CD4-positive, alpha-beta memory T cell (primary cell): ENCODE data around the gene SEPTIN2. TPM values are rescaled to one million over a fixed set of nuclear protein-coding genes. Genes with fewer than 3 reads are reported as not detected.

ENCODE experiments used
- CTCF ChIA-PET: fragments of 350-600 bp; sonication (Branson Sonifier 250); formaldehyde crosslinking; loops from one replicate; lab custom pipeline; 2021; ENCODE audit warnings: inconsistent platforms; ENCODE audit not compliant: partially characterized antibody; lab: Charles Lee
- POLR2A ChIA-PET: fragments of 350-600 bp; sonication (Branson Sonifier 250); formaldehyde crosslinking; loops from one replicate; lab custom pipeline; 2021; ENCODE audit not compliant: partially characterized antibody; lab: Charles Lee
- DNase-seq, 5 donors: peaks; one replicate each; pipeline versions ENCODE4 v3.0.0 to v3.0.0-alpha.2; 2020 to 2022; ENCODE audit warnings: mixed read lengths in 1 of 5
- H3K27ac ChIP-seq: one replicate; pipeline ENCODE4 v1.7.0; 2013; ENCODE audit warnings: low read depth, low read length
- H3K27me3 ChIP-seq: 2 replicates; pipeline ENCODE4 v1.7.0; 2013; ENCODE audit warnings: mild to moderate bottlenecking, low read length, moderate library complexity; ENCODE audit not compliant: insufficient read depth
- H3K36me3 ChIP-seq: 2 replicates; pipeline ENCODE4 v1.7.0; 2013; ENCODE audit warnings: mild to moderate bottlenecking, low read length, moderate library complexity; ENCODE audit not compliant: insufficient read depth
- H3K4me1 ChIP-seq: 2 replicates; pipeline ENCODE4 v1.7.0; 2013; ENCODE audit warnings: mild to moderate bottlenecking, low read length, moderate library complexity; ENCODE audit not compliant: insufficient read depth
- H3K4me3 ChIP-seq, 2 donors: one replicate each; pipeline ENCODE4 v1.7.0; 2013; ENCODE audit warnings: low read length in 2 of 2, mild to moderate bottlenecking in 1 of 2
- H3K9me3 ChIP-seq, 2 donors: one replicate each; pipeline ENCODE4 v1.7.0; 2013; ENCODE audit warnings: low read length in 2 of 2, control low read depth in 1 of 2; ENCODE audit not compliant: control insufficient read depth in 1 of 2
- H3K27ac Mint-ChIP-seq, 7 donors: one replicate each; pipeline ENCODE4 v1.8.0; 2020 to 2021; ENCODE audit warnings: mixed read lengths in 7 of 7, mild to moderate bottlenecking in 6 of 7, inconsistent platforms in 3 of 7, moderate library complexity in 3 of 7
- H3K27me3 Mint-ChIP-seq, 2 donors: one replicate each; pipeline ENCODE4 v1.8.0; 2020 to 2021; ENCODE audit warnings: mixed read lengths in 2 of 2
- H3K36me3 Mint-ChIP-seq, 2 donors: one replicate each; pipeline ENCODE4 v1.8.0; 2020 to 2021; ENCODE audit warnings: mixed read lengths in 2 of 2, inconsistent platforms in 1 of 2, mild to moderate bottlenecking in 1 of 2
- H3K4me1 Mint-ChIP-seq, 4 donors: one replicate each; pipeline ENCODE4 v1.8.0; 2020 to 2021; ENCODE audit warnings: mixed read lengths in 4 of 4, mild to moderate bottlenecking in 1 of 4
- H3K4me3 Mint-ChIP-seq, 8 donors: one replicate each; pipeline ENCODE4 v1.8.0; 2020 to 2021; ENCODE audit warnings: mixed read lengths in 8 of 8, mild to moderate bottlenecking in 7 of 8, moderate library complexity in 6 of 8, inconsistent platforms in 3 of 8
- H3K9me3 Mint-ChIP-seq, 8 donors: one replicate each; pipeline ENCODE4 v1.8.0; 2020 to 2021; ENCODE audit warnings: mixed read lengths in 8 of 8, mild to moderate bottlenecking in 5 of 8, inconsistent platforms in 3 of 8, moderate library complexity in 1 of 8
- intact Hi-C: fragments of 100-400 bp; cut with micrococcal nuclease; formaldehyde crosslinking; loops from one replicate; pipeline ENCODE4 v1.15.1; 2023
- polyA plus RNA-seq, 2 donors: library from polyadenylated mRNA; unstranded; fragments of 300-500 nt; fragmentation: Illumina TruSeq; gene quantifications; one replicate each; pipeline ENCODE4 v1.2.3, GENCODE V29; 2021
- total RNA-seq, 2 experiments: library from RNA; stranded (reverse); gene quantifications; one replicate each; pipeline ENCODE4 v1.2.3, GENCODE V29; 2021

SEPTIN2 gene
- total and polyA plus RNA-seq, 4 experiments from 2014 or later = 187 to 362 (median 290) TPM

- Histone ChIP-seq H3K9me3 (no peaks in the 10 kb centered on the region), H3K36me3 (peaks cover 44% of the 10 kb centered on the region), H3K27me3 (no peaks in the 10 kb centered on the region), H3K4me3 (no peak overlapping the region), H3K4me1 (peaks cover 12% of the 10 kb centered on the region), H3K27ac (no peak overlapping the region)
- ChIA-PET POLR2A (no interaction called here), CTCF (no interaction called here)
- Mint-ChIP-seq H3K4me1 (peaks cover 5 to 12% (median 7%) of the 10 kb centered on the region in 4 donors), H3K9me3 (peaks cover 0 to 1% (median 0%) of the 10 kb centered on the region in 8 donors), H3K27me3 (no peaks in the 10 kb centered on the region), H3K27ac (no peak overlapping the region), H3K36me3 (peaks cover 28 to 53% of the 10 kb centered on the region in 2 donors), H3K4me3 (no peak overlapping the region)
- intact Hi-C loops = loop anchor here (10.0 kb wide), 1 partner anchor 353 kb away; the partner anchor contains the start of gene ING5
- DNase-seq = no peak
These were observed 36.5 kb downstream of the SEPTIN2 start for GRCh38 chr2:241352227-241352626.

DNA sequence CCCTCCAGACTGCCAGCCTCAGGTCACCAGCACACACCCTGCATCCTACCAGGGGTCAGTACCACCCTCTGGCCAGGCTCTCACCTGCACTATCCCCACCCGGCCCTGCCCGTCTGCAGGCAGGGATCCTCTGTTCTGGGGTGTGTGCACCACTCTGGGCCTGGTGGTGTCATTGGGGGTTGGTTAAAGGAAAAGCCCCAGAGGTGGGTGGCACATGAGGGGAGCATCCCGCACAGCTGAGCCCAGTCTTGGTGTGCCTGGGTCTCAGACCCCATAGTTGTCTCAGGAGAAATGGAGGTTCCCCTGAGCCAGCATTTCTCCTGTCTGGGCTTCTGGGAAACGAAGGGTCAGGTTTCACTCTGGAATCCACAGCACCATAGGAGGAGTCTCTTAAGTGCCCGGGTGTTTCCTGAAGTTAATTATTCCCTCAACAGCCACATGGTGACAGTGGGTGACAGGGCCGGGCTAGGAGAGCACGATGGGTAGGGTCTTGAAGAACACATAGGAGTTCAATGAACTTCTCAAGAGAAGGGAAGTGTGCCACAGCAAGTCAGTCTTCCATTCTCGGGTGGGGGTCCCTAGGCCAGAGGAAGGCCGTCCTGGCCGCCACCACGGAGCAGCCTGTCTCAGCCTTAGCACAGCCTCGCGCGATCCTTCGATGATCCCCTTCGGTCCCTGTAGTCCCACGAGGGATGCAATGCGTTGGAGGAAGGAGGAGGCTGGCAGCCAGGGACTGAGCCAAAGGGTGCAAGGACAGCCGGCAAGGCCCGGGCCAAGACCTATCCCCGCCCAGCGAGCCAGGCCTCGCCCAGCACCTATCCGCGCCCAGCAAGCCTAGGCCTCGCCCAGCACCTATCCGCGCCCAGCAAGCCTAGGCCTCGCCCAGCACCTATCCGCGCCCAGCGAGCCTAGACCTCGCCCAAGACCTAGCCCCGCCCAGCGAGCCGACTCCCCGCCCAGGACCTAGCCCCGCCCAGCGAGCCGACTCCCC lies 39.2 kb downstream of the SEPTIN2 start:
- intact Hi-C loops = loop anchor here (5.0 to 10.0 kb wide), 4 partner anchors 262 to 527 kb away; partner anchors contain the start of gene ING5
- H3K36me3 Mint-ChIP-seq = peaks cover 16 to 37% of the 10 kb centered on the region in 2 donors
- Histone ChIP-seq H3K4me3 (no peak overlapping the region), H3K4me1 (peaks cover 15% of the 10 kb centered on the region), H3K36me3 (peaks cover 24% of the 10 kb centered on the region), H3K27ac (peak overlapping the region; percentile 12), H3K9me3 (no peaks in the 10 kb centered on the region), H3K27me3 (no peaks in the 10 kb centered on the region)
- no peaks in the 10 kb centered on the region for H3K27me3 Mint-ChIP-seq
- ChIA-PET POLR2A (no interaction called here), CTCF (no interaction called here)
- H3K4me1 Mint-ChIP-seq = peaks cover 6 to 30% (median 15%) of the 10 kb centered on the region in 4 donors
- peak overlapping the region in 3 of 8 donors; percentile 4 to 63 (median 32) for H3K4me3 Mint-ChIP-seq
- H3K27ac Mint-ChIP-seq = peak overlapping the region; percentile 48 to 88 (median 62)
- H3K9me3 Mint-ChIP-seq = peaks cover 0 to 1% (median 0%) of the 10 kb centered on the region in 8 donors
- DNase-seq = peak; percentile 72 to 81 (median 78)

DNA sequence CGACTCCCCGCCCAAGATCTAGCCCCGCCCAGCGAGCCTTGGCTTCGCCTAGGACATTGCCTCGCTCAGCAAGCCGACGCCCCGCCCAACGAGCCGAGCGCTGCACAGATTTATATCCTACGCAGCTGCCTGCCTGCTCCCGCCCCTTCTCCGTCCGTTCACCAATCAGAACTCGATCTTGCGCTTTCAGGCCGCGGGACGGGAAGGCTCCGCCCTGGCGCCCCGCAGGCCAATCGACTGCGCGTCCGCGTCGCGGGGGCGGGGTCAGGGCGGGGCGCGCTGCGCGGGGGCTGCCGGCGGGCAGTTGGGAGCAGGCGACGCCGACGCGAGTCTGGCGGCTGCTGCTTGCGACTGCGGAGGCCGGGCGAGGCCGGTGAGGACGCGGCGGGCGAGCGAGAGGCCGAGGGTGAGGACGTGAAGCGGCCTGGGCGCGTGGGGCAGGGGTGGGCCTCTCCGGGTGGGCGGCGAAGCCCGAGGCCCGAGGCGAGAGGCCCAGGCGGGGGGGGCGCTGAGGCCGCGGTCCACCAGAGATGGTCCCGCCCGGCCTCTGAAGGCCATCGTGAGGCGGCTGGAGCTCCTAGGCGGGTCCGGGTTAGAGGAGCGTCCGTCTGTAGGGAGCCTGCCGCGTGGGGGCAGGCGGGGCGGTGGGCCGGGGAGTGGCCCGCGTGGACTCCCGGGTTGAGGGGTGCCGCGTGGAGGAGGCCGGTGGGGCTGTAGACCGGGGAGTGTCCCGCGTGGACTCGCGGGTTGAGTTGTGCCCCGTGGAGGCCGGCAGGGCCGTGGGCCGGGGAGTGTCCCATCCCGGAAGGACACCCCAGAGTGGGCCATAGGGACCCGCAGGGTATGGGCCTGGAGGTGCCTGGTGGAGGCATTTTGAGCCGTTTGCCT lies 40.5 kb downstream of the SEPTIN2 start, which contains the start of gene FARP2:
Gene FARP2 (plus strand): TSS at position 303 of the 888 bp plus-strand sequence. CDS start 16,823 bp downstream, outside the sequence.
- peak within 1 kb of the TSS; percentile 82 to 89 (median 86) for H3K4me3 Mint-ChIP-seq
- intact Hi-C loops = loop anchor here (1.0 to 10.0 kb wide), 6 partner anchors 41 to 526 kb away; partner anchors contain the start of genes HDLBP, ING5, SEPTIN2 and STK25
- Histone ChIP-seq H3K9me3 (no peaks in the 10 kb centered on the region), H3K36me3 (peaks cover 12% of the 10 kb centered on the region), H3K27ac (peak within 1 kb of the TSS; percentile 57), H3K4me3 (peak within 1 kb of the TSS; percentile 47 to 63), H3K27me3 (no peaks in the 10 kb centered on the region), H3K4me1 (peaks cover 15% of the 10 kb centered on the region)
- ChIA-PET CTCF (no interaction called here), POLR2A (no interaction called here)
- peaks cover 6 to 26% (median 15%) of the 10 kb centered on the region in 4 donors for H3K4me1 Mint-ChIP-seq
- peak; percentile 97 to 99 (median 98) for DNase-seq
- H3K9me3 Mint-ChIP-seq = peaks cover 0 to 1% (median 0%) of the 10 kb centered on the region in 8 donors
- no peaks in the 10 kb centered on the region for H3K27me3 Mint-ChIP-seq
- H3K27ac Mint-ChIP-seq = peak within 1 kb of the TSS; percentile 77 to 97 (median 93)
- peaks cover 5 to 26% of the 10 kb centered on the region in 2 donors for H3K36me3 Mint-ChIP-seq

DNA sequence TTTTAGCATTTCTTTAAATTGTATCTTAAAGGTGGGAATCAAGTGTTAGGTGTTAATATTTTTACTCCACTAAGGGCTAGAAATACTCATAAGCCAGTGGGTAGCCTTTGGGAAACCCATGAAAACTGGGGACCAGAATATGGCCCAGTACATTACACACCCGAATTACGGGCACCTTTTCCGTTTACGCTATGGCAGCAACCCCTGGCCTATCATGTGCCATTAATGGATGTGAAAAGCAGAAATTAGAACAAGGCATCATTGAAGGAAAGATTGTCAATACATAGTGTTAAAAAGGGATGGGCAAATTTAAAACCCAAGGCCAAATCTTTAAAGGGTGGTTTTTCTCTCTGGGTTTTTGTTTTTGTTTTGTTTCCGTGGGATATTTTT lies 41.1 kb downstream of the SEPTIN2 start:
- POLR2A ChIA-PET = no interaction called here

GRCh38 chr2:241357531-241357930 lies 41.8 kb downstream of the SEPTIN2 start:
- H3K4me1 ChIP-seq = peaks cover 15% of the 10 kb centered on the region
- CTCF ChIA-PET = no interaction called here
- DNase-seq = no peak
- Mint-ChIP-seq H3K27ac (peak overlapping the region in 2 of 7 donors; percentile 14 to 63), H3K36me3 (peaks cover 0 to 15% of the 10 kb centered on the region in 2 donors), H3K9me3 (peaks cover 0 to 1% (median 0%) of the 10 kb centered on the region in 8 donors), H3K4me3 (peak overlapping the region in 7 of 8 donors; percentile 31 to 87 (median 78)), H3K4me1 (peaks cover 6 to 29% (median 14%) of the 10 kb centered on the region in 4 donors), H3K27me3 (no peaks in the 10 kb centered on the region)
- intact Hi-C loops = loop anchor here (5.0 to 10.0 kb wide), 4 partner anchors 260 to 525 kb away; partner anchors contain the start of gene ING5
- H3K27ac ChIP-seq = no peak overlapping the region
- no peaks in the 10 kb centered on the region for H3K36me3 ChIP-seq
- POLR2A ChIA-PET = interaction anchor here (1.0 kb wide), 1 partner anchor 76 kb away, joined by 3 read pairs; no protein-coding TSS in a partner anchor
- H3K9me3 ChIP-seq = no peaks in the 10 kb centered on the region
- no peaks in the 10 kb centered on the region for H3K27me3 ChIP-seq
- H3K4me3 ChIP-seq = no peak overlapping the region

More for the DNA sequence above, 41.1 kb downstream of the SEPTIN2 start:
- DNase-seq = no peak
- Histone ChIP-seq H3K27ac (peak overlapping the region; percentile 57), H3K4me1 (peaks cover 15% of the 10 kb centered on the region), H3K36me3 (peaks cover 6% of the 10 kb centered on the region), H3K9me3 (no peaks in the 10 kb centered on the region), H3K27me3 (no peaks in the 10 kb centered on the region), H3K4me3 (peak overlapping the region; percentile 47 to 63)
- intact Hi-C loops = loop anchor here (1.0 to 10.0 kb wide), 6 partner anchors 42 to 525 kb away; partner anchors contain the start of genes HDLBP, ING5, SEPTIN2 and STK25
- H3K4me3 Mint-ChIP-seq = peak overlapping the region; percentile 75 to 87 (median 80)
- H3K4me1 Mint-ChIP-seq = peaks cover 6 to 29% (median 15%) of the 10 kb centered on the region in 4 donors
- no peaks in the 10 kb centered on the region for H3K27me3 Mint-ChIP-seq
- H3K36me3 Mint-ChIP-seq = peaks cover 4 to 20% of the 10 kb centered on the region in 2 donors
- CTCF ChIA-PET = no interaction called here
- peak overlapping the region in 6 of 7 donors; percentile 14 to 79 (median 62) for H3K27ac Mint-ChIP-seq
- peaks cover 0 to 1% (median 0%) of the 10 kb centered on the region in 8 donors for H3K9me3 Mint-ChIP-seq

DNA sequence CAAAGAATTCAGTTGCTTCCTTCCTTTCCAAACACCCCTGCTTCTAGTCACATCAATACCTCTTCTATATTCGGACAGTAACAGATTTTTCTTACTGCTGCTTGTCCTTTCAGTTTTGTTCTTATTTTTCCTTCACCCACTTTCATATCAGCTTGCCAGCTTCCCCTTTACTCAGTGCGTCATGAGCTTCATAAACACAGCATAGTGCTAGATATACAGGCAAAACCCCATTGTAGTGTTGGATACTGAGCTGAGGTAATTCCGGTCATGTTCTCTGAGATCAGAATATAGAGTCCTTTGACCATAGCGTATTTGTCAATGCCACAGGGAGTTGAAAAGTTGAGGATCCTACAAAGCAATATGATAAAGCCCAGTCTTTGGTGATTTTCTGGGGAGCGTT lies 42.7 kb downstream of the SEPTIN2 start:
- Mint-ChIP-seq H3K4me3 (peak overlapping the region in 2 of 8 donors; percentile 47 to 48), H3K36me3 (peaks cover 0 to 8% of the 10 kb centered on the region in 2 donors), H3K9me3 (peaks cover 0 to 1% (median 0%) of the 10 kb centered on the region in 8 donors), H3K27ac (no peak overlapping the region), H3K4me1 (peaks cover 6 to 29% (median 14%) of the 10 kb centered on the region in 4 donors), H3K27me3 (no peaks in the 10 kb centered on the region)
- Histone ChIP-seq H3K27ac (no peak overlapping the region), H3K4me3 (no peak overlapping the region), H3K9me3 (no peaks in the 10 kb centered on the region), H3K27me3 (no peaks in the 10 kb centered on the region), H3K4me1 (peaks cover 15% of the 10 kb centered on the region), H3K36me3 (no peaks in the 10 kb centered on the region)
- ChIA-PET POLR2A (interaction anchor here (1.0 to 1.5 kb wide), 3 partner anchors 42 to 77 kb away, joined by 3 to 5 read pairs (median 3); partner anchors contain the start of genes HDLBP and SEPTIN2), CTCF (interaction anchor here (0.9 kb wide), 1 partner anchor 11 kb away, joined by 3 read pairs; no protein-coding TSS in a partner anchor)
- no peak for DNase-seq
- intact Hi-C loops = loop anchor here (5.0 to 10.0 kb wide), 4 partner anchors 259 to 526 kb away; partner anchors contain the start of gene ING5
